ENCODE measurements around the gene RAD23A. TPM values are rescaled to one million over a fixed set of nuclear protein-coding genes. Genes with fewer than 3 reads are reported as not detected.

The RAD23A gene
- total and polyA plus RNA-seq, 9 of the 15 experiments (the other 6 are each of a cell fraction or from before 2014, with no cell fraction given): 9.5 to 181 (median 101) TPM

- TF ChIP-seq, protein P1, sequence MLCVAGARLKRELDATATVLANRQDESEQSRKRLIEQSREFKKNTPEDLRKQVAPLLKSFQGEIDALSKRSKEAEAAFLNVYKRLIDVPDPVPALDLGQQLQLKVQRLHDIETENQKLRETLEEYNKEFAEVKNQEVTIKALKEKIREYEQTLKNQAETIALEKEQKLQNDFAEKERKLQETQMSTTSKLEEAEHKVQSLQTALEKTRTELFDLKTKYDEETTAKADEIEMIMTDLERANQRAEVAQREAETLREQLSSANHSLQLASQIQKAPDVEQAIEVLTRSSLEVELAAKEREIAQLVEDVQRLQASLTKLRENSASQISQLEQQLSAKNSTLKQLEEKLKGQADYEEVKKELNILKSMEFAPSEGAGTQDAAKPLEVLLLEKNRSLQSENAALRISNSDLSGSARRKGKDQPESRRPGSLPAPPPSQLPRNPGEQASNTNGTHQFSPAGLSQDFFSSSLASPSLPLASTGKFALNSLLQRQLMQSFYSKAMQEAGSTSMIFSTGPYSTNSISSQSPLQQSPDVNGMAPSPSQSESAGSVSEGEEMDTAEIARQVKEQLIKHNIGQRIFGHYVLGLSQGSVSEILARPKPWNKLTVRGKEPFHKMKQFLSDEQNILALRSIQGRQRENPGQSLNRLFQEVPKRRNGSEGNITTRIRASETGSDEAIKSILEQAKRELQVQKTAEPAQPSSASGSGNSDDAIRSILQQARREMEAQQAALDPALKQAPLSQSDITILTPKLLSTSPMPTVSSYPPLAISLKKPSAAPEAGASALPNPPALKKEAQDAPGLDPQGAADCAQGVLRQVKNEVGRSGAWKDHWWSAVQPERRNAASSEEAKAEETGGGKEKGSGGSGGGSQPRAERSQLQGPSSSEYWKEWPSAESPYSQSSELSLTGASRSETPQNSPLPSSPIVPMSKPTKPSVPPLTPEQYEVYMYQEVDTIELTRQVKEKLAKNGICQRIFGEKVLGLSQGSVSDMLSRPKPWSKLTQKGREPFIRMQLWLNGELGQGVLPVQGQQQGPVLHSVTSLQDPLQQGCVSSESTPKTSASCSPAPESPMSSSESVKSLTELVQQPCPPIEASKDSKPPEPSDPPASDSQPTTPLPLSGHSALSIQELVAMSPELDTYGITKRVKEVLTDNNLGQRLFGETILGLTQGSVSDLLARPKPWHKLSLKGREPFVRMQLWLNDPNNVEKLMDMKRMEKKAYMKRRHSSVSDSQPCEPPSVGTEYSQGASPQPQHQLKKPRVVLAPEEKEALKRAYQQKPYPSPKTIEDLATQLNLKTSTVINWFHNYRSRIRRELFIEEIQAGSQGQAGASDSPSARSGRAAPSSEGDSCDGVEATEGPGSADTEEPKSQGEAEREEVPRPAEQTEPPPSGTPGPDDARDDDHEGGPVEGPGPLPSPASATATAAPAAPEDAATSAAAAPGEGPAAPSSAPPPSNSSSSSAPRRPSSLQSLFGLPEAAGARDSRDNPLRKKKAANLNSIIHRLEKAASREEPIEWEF (CRISPR knock-in tag; IDR thresholded peaks at IDR 0.05): no peak
- no peak for TF ChIP-seq MTA1 (IDR thresholded peaks at IDR 0.05; ENCODE audit: borderline replicate concordance)
- no peak for TF ChIP-seq IRF2 (CRISPR knock-in tag; IDR thresholded peaks at IDR 0.05)
- no peak for TF ChIP-seq KLF10 (CRISPR knock-in tag; IDR thresholded peaks at IDR 0.05)
- TF ChIP-seq SMARCC2 (IDR thresholded peaks at IDR 0.05; ENCODE audit: low read depth): no peak
- no peak for TF ChIP-seq ZFPM2 (CRISPR knock-in tag; IDR thresholded peaks at IDR 0.05)
- TF ChIP-seq ZNF830 (CRISPR knock-in tag; IDR thresholded peaks at IDR 0.05): no peak; the same call in 1 of the 2 replicates
- TF ChIP-seq TRIM28 (IDR thresholded peaks at IDR 0.05): no peak
- no peak for TF ChIP-seq CBX8 (IDR thresholded peaks at IDR 0.05; ENCODE audit: borderline replicate concordance, extremely low read depth, low read depth, low read length, poor library complexity, severe bottlenecking)
- no peak for TF ChIP-seq KDM1A (IDR thresholded peaks at IDR 0.05)
- TF ChIP-seq ATF4 (CRISPR knock-in tag; IDR thresholded peaks at IDR 0.05): no peak
- peak; percentile 15 for TF ChIP-seq HNRNPLL (IDR thresholded peaks at IDR 0.05; ENCODE audit: low read depth, low read length, poor library complexity, severe bottlenecking)
- TF ChIP-seq NCOA1 (IDR thresholded peaks at IDR 0.05; ENCODE audit: low read depth): no peak
- TF ChIP-seq ZSCAN32 (CRISPR knock-in tag; IDR thresholded peaks at IDR 0.05): no peak
- TF ChIP-seq, protein P2, sequence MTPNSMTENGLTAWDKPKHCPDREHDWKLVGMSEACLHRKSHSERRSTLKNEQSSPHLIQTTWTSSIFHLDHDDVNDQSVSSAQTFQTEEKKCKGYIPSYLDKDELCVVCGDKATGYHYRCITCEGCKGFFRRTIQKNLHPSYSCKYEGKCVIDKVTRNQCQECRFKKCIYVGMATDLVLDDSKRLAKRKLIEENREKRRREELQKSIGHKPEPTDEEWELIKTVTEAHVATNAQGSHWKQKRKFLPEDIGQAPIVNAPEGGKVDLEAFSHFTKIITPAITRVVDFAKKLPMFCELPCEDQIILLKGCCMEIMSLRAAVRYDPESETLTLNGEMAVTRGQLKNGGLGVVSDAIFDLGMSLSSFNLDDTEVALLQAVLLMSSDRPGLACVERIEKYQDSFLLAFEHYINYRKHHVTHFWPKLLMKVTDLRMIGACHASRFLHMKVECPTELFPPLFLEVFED (CRISPR knock-in tag; conservative IDR thresholded peaks at IDR 0.05): no peak
- no peak for TF ChIP-seq SETDB1 (IDR thresholded peaks at IDR 0.05; ENCODE audit: low read length)
- TF ChIP-seq KLF1 (tag; IDR thresholded peaks at IDR 0.05): no peak; the same call in 1 of the 2 replicates
- no peak for TF ChIP-seq GTF2B (IDR thresholded peaks at IDR 0.05; ENCODE audit: extremely low read depth, insufficient read length)
- TF ChIP-seq SIN3A (IDR thresholded peaks at IDR 0.05; ENCODE audit: borderline replicate concordance in 2 of 2, control insufficient read depth in 1 of 2, low read depth in 2 of 2, low read length in 2 of 2): peak in 1 of 2 experiments; percentile 94
- no peak for TF ChIP-seq PHTF2 (CRISPR knock-in tag; IDR thresholded peaks at IDR 0.05)
Observed at GRCh38 chr19:12956446-12957388, 11.1 kb downstream of the RAD23A start, which contains the start of gene GADD45GIP1 (continued).

Data from K562 (cell line).